Astrocyte of the cerebellum (primary cell): ENCODE measurements around the gene HIP1.
"Not testable (repeated sequence)": the region's sequence is repeated elsewhere in the genome, so short reads cannot be mapped to it uniquely, and the experiment has no call there.

Experiments used
- DNase-seq: peaks from one replicate; pipeline ENCODE4 v3.0.0-alpha.2; 2011; ENCODE audit warnings: low read depth
- H3K4me3 ChIP-seq: 2 replicates; pipeline ENCODE4 v1.5.1; 2011; ENCODE audit warnings: mild to moderate bottlenecking, low read depth, low read length, moderate library complexity
- in situ Hi-C: cut with HindIII; loops from 2 replicates; pipeline ENCODE4 v1.10.0; 2017; ENCODE audit warnings: low sequenced_read_pairs
- TF ChIP-seq, protein P1 (sequence below): IDR thresholded peaks from 2 replicates; pipeline ENCODE4 v1.5.1; 2012; ENCODE audit warnings: low read length, low read depth, moderate library complexity, mild to moderate bottlenecking; ENCODE audit errors: missing control alignments

Gene HIP1

DNA sequence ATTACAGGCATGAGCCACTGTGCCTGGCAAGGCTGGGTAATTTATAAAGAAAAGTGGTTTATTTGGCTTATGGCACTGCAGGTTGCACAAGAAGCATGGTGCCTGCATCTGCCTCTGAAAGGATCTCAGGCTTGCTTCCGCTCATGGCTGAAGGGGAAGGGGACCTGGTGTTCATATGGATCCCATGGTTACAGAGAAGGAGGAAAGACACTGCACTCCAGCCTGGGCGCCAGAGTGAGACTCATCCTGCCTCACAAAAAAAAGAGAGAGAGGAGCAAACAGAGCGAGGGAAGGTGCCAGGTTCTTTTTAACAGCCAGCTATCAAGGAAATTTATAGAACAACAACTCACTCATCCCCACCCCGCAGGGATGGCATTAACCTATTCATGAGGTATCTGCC, 36.2 kb downstream of the HIP1 start:
- DNase-seq: no peak
- TF ChIP-seq, protein P1, sequence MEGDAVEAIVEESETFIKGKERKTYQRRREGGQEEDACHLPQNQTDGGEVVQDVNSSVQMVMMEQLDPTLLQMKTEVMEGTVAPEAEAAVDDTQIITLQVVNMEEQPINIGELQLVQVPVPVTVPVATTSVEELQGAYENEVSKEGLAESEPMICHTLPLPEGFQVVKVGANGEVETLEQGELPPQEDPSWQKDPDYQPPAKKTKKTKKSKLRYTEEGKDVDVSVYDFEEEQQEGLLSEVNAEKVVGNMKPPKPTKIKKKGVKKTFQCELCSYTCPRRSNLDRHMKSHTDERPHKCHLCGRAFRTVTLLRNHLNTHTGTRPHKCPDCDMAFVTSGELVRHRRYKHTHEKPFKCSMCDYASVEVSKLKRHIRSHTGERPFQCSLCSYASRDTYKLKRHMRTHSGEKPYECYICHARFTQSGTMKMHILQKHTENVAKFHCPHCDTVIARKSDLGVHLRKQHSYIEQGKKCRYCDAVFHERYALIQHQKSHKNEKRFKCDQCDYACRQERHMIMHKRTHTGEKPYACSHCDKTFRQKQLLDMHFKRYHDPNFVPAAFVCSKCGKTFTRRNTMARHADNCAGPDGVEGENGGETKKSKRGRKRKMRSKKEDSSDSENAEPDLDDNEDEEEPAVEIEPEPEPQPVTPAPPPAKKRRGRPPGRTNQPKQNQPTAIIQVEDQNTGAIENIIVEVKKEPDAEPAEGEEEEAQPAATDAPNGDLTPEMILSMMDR: no peak
- H3K4me3 ChIP-seq: no peak overlapping the region
- in situ Hi-C loops: no loop called here

DNA sequence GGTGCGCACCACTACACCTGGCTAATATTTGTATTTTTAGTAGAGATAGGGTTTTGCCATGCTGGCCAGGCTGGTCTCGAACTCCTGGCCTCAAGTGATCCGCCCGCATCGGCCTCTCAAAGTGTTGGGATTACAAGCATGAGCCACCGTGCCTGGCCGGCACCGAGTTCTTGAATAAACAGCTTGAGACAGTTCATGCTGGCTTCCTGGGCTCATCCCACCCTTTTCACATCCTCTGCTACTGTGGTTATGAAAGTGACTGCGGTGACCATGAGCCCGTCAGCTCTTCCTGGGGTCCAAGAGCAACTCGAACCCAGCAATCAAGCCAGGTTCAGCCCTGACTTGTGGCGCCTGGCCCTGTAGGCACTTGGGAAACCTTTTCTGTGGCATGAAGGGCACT, 38.7 kb downstream of the HIP1 start:
- no peak for DNase-seq
- H3K4me3 ChIP-seq: no peak overlapping the region
- in situ Hi-C loops: no loop called here
- TF ChIP-seq, protein P1: no peak

DNA sequence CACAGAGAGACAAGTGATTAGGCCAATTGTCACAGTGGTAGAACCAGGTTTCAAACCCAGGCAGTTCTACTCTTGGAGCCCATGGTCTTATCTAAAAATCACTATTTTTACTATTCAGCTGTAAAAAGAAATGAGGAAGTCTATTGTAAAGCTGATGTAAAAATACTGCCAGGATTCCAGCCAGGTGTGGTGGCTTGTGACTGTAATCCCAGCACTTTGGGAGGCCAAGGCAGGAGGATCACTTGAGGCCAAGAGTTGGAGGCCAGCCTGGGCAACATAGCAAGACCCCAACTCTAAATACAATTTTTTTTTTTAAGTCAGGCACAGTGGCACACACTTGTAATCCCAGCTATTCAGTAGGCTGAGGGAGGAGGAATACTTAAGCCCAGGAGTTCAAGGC, 40.4 kb downstream of the HIP1 start:
- TF ChIP-seq, protein P1: no peak
- in situ Hi-C loops: no loop called here
- no peak for DNase-seq

DNA sequence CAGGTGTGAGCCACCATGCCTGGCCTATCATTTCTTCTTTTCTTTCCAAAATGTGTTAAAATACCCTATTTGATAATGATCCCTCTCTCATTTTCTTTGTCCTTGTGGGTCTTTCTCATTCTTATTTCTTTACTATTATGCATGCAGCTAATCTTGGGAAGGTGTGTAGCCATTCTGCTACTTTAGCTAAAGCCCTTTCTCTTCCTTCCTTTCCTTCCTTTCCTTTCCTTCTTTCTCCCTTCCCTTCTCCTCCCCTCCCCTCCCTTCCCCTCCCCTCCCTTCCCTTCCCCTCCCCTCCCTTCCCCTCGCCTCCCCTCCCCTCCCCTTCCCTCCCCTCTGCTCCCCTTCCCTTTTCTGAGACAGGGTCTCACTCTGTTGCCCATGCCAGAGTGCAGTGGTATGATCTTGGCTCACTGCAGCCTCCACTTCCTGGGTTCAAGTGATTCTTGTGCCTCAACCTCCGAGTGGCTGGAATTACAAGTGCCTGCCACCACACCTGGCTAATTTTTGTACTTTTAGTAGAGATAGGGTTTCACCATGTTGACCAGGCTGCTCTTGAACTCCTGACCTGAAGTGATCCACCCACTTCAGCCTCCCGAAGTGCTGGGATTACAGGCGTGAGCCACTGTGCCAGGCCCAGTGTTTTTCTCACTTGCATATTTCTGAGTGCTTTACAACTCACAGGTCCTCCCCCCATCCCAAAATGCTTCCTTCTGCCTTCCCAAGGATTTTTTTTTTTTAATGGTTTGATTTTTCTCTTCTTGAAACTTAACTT, 42.3 kb downstream of the HIP1 start:
- in situ Hi-C loops: no loop called here
- TF ChIP-seq, protein P1: no peak

More for the DNA sequence above, 40.4 kb downstream of the HIP1 start:
- no peak overlapping the region for H3K4me3 ChIP-seq

DNA sequence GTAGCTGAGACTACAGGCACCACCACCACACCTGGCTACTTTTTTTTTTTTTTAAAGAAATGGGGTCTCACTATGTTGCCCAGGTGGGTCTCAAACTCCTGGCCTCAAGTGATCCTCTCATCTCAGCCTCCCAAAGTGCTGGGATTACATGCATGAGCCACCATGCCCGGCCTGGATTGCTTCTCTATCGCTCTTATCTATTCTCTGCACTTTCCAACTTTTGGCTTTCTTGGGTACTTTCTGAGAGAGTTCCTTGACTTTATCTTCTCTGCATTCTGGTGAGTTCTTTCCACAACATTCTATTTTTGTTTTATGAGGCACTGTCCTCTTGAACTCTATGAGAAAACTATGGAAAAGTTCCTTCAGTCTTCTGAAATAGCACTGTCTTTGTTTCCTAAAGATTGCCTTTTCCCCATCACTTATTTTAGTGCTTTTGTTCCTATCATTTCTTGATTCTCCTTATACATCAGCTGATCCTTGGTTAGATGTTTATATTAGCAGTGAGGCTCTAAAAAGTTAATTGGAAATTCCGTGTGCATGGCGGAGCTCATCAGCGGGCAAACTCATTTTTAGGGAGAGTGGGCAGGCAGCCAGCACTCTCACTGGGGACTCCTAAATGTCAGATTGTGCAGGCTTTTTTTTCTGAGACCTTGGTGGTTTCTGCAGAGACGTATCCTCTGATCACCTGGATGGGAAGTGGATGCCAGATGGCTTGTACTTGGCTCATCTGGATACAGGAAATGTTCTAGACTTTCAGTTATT, 43.9 kb downstream of the HIP1 start:
- in situ Hi-C loops: no loop called here
- no peak for DNase-seq
- TF ChIP-seq, protein P1: no peak
- H3K4me3 ChIP-seq: no peak overlapping the region

More for the DNA sequence above, 42.3 kb downstream of the HIP1 start:
- no peak for DNase-seq
- no peak overlapping the region for H3K4me3 ChIP-seq

DNA sequence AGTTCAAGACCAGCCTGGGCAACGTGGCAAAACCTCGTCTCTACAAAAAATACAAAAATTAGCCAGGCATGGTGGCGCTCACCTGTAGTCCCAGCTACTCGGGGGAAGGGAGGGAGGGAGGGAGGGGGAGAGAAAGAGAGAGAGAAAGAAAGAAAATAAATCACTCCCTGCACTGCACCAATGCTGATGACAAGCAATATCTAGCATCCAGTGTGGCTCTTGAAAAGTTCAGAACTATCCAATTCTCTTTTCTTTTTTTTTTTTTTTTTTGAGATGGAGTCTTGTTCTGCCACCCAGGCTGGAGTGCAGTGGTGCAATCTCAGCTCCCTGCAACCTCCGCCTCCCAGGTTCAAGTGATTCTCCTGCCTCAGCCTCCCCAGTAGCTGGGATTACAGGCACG, 45.1 kb downstream of the HIP1 start:
- DNase-seq, H3K4me3 ChIP-seq, in situ Hi-C loops: not testable (repeated sequence)
